GM12864 (cell line): ENCODE data around the gene SURF2.
"Not testable (repeated sequence)": the region's sequence is repeated elsewhere in the genome, so short reads cannot be mapped to it uniquely, and the experiment has no call there.

Source experiments
- DNase-seq: peaks from one replicate; pipeline ENCODE4 v3.0.0-alpha.2; 2011; ENCODE audit warnings: low read depth
- H3K4me3 ChIP-seq: 2 replicates; pipeline ENCODE4 v1.5.1; 2011; ENCODE audit warnings: mild to moderate bottlenecking, low read depth, low read length, control low read depth
- CTCF ChIP-seq: IDR thresholded peaks from 2 replicates; pipeline ENCODE4 v1.5.1; 2011; ENCODE audit warnings: low read depth, mild to moderate bottlenecking, moderate library complexity, low read length, control low read depth, inconsistent platforms; ENCODE audit errors: missing control alignments

The SURF2 gene

GRCh38 chr9:133331641-133332380, 24.5 kb upstream of the SURF2 start:
- TF ChIP-seq CTCF = no peak
- DNase-seq = no peak
- no peak overlapping the region for H3K4me3 ChIP-seq

- no peak overlapping the region for H3K4me3 ChIP-seq
- no peak for DNase-seq
- TF ChIP-seq CTCF = no peak
Observed at GRCh38 chr9:133332381-133332730, 24.0 kb upstream of the SURF2 start.

- no peak for TF ChIP-seq CTCF
- H3K4me3 ChIP-seq = no peak overlapping the region
- no peak for DNase-seq
Observed at GRCh38 chr9:133333011-133333410, 23.3 kb upstream of the SURF2 start.

GRCh38 chr9:133333566-133333965, 22.8 kb upstream of the SURF2 start:
- H3K4me3 ChIP-seq = no peak overlapping the region
- DNase-seq = no peak
- no peak for TF ChIP-seq CTCF

- no peak for TF ChIP-seq CTCF
- no peak for DNase-seq
- H3K4me3 ChIP-seq = no peak overlapping the region; the same call in 1 of the 2 replicates
Observed at GRCh38 chr9:133334161-133334560, 22.2 kb upstream of the SURF2 start.

GRCh38 chr9:133334888-133335287, 21.5 kb upstream of the SURF2 start:
- H3K4me3 ChIP-seq = peak overlapping the region; percentile 92
- not testable (repeated sequence) for DNase-seq

- no peak for TF ChIP-seq CTCF
Observed at GRCh38 chr9:133335924-133336811, 20.2 kb upstream of the SURF2 start, which contains the start of gene SURF6. SURF6 (minus strand) TSS chr9:133336188; CDS start chr9:133336132, 56 bp downstream.

More at GRCh38 chr9:133335924-133336811, 20.2 kb upstream of the SURF2 start, which contains the start of gene SURF6:
- H3K4me3 ChIP-seq = peak within 1 kb of the TSS; percentile 92
- peak; percentile 67 for DNase-seq
